ACC112 (cell line): ENCODE data around the gene USP40.
"Not testable (repeated sequence)": the region's sequence is repeated elsewhere in the genome, so short reads cannot be mapped to it uniquely, and the experiment has no call there.

ENCODE experiments used
- H2AFZ ChIP-seq: fragments of 200-600 bp; sonication (generic); one replicate; pipeline ENCODE4 v1.6.0; 2017; ENCODE audit warnings: antibody characterized with exemption, low read length; ENCODE audit not compliant: unreplicated experiment
- H3K27ac ChIP-seq: fragments of 200-600 bp; sonication (generic); 2 replicates; pipeline ENCODE4 v1.5.1; 2014; ENCODE audit warnings: low read depth, mild to moderate bottlenecking, antibody characterized with exemption, low read length, moderate library complexity
- H3K27me3 ChIP-seq: fragments of 200-600 bp; sonication (generic); 2 replicates; pipeline ENCODE4 v1.6.1; 2014; ENCODE audit warnings: mild to moderate bottlenecking, antibody characterized with exemption, low read length, moderate library complexity, mixed read lengths; ENCODE audit not compliant: insufficient read depth
- H3K36me3 ChIP-seq: fragments of 200-600 bp; sonication (generic); 2 replicates; pipeline ENCODE4 v1.6.1; 2016; ENCODE audit warnings: mild to moderate bottlenecking, antibody characterized with exemption, low read length, moderate library complexity, mixed read lengths; ENCODE audit not compliant: insufficient read depth
- H3K4me1 ChIP-seq: fragments of 200-600 bp; sonication (generic); one replicate; pipeline ENCODE4 v1.6.1; 2016; ENCODE audit warnings: low read length, mixed read lengths; ENCODE audit not compliant: insufficient read depth, unreplicated experiment, control insufficient read depth
- H3K4me3 ChIP-seq: fragments of 200-600 bp; sonication (generic); 2 replicates; pipeline ENCODE4 v1.5.1; 2014; ENCODE audit warnings: mild to moderate bottlenecking, low read depth, low read length
- H3K79me2 ChIP-seq: fragments of 200-600 bp; sonication (generic); one replicate; pipeline ENCODE4 v1.6.0; 2016; ENCODE audit warnings: low read length; ENCODE audit not compliant: control insufficient read depth, unreplicated experiment, insufficient read depth

USP40 gene

GRCh38 chr2:233588400-233588799, 21.8 kb upstream of the USP40 start:
- Histone ChIP-seq H3K79me2 (no peaks in the 10 kb centered on the region), H2AFZ (no peak overlapping the region), H3K4me1 (no peaks in the 10 kb centered on the region), H3K27me3 (peaks cover 15% of the 10 kb centered on the region; the same call in 1 of the 2 replicates), H3K4me3 (no peak overlapping the region), H3K36me3 (no peaks in the 10 kb centered on the region), H3K27ac (no peak overlapping the region)

- H3K4me3 ChIP-seq: no peak overlapping the region
- H3K4me1 ChIP-seq: no peaks in the 10 kb centered on the region
- peaks cover 15% of the 10 kb centered on the region; the same call in 1 of the 2 replicates for H3K27me3 ChIP-seq
- no peaks in the 10 kb centered on the region for H3K36me3 ChIP-seq
- H2AFZ ChIP-seq: no peak overlapping the region
- no peaks in the 10 kb centered on the region for H3K79me2 ChIP-seq
- no peak overlapping the region for H3K27ac ChIP-seq
These were observed 17.6 kb upstream of the USP40 start for GRCh38 chr2:233584210-233584609.

- not testable (repeated sequence) for H3K4me3 ChIP-seq, H3K79me2 ChIP-seq
These were observed 16.8 kb upstream of the USP40 start for GRCh38 chr2:233583217-233583965.

GRCh38 chr2:233577341-233577740, 10.8 kb upstream of the USP40 start:
- H3K27me3 ChIP-seq, H3K4me3 ChIP-seq, H3K27ac ChIP-seq, H3K79me2 ChIP-seq, H3K36me3 ChIP-seq, H2AFZ ChIP-seq, H3K4me1 ChIP-seq: not testable (repeated sequence)

More at GRCh38 chr2:233583217-233583965, 16.8 kb upstream of the USP40 start:
- H3K36me3 ChIP-seq, H3K27ac ChIP-seq, H2AFZ ChIP-seq, H3K4me1 ChIP-seq: not testable (repeated sequence)
- peaks cover 15% of the 10 kb centered on the region; the same call in 1 of the 2 replicates for H3K27me3 ChIP-seq

- H3K79me2 ChIP-seq: no peaks in the 10 kb centered on the region
- no peaks in the 10 kb centered on the region for H3K36me3 ChIP-seq
- no peak overlapping the region for H3K4me3 ChIP-seq
- H3K27me3 ChIP-seq: peaks cover 19% of the 10 kb centered on the region; the same call in 1 of the 2 replicates
- H3K27ac ChIP-seq: no peak overlapping the region
- no peaks in the 10 kb centered on the region for H3K4me1 ChIP-seq
- no peak overlapping the region for H2AFZ ChIP-seq
These were observed 5.9 kb upstream of the USP40 start for GRCh38 chr2:233572468-233572867.

- Histone ChIP-seq H2AFZ (no peak overlapping the region), H3K36me3 (no peaks in the 10 kb centered on the region), H3K27ac (no peak overlapping the region), H3K4me1 (no peaks in the 10 kb centered on the region), H3K79me2 (no peaks in the 10 kb centered on the region), H3K27me3 (peaks cover 19% of the 10 kb centered on the region; the same call in 1 of the 2 replicates), H3K4me3 (no peak overlapping the region)
These were observed 4.9 kb upstream of the USP40 start for GRCh38 chr2:233571462-233571861.

GRCh38 chr2:233571001-233571400, 4.4 kb upstream of the USP40 start:
- no peak overlapping the region for H3K27ac ChIP-seq
- peaks cover 19% of the 10 kb centered on the region; the same call in 1 of the 2 replicates for H3K27me3 ChIP-seq
- no peaks in the 10 kb centered on the region for H3K4me1 ChIP-seq
- peaks cover 2% of the 10 kb centered on the region for H3K79me2 ChIP-seq
- no peak overlapping the region for H2AFZ ChIP-seq
- H3K36me3 ChIP-seq: no peaks in the 10 kb centered on the region
- no peak overlapping the region for H3K4me3 ChIP-seq

GRCh38 chr2:233565685-233566140, 869 bp downstream of the USP40 start:
- peak overlapping the region; percentile 81 for H3K4me3 ChIP-seq
- H2AFZ ChIP-seq: peak overlapping the region; percentile 44
- H3K36me3 ChIP-seq: peaks cover 9% of the 10 kb centered on the region
- H3K27ac ChIP-seq: peak overlapping the region; percentile 74
- no peaks in the 10 kb centered on the region for H3K27me3 ChIP-seq
- peaks cover 17% of the 10 kb centered on the region for H3K79me2 ChIP-seq
- H3K4me1 ChIP-seq: peaks cover 9% of the 10 kb centered on the region

- Histone ChIP-seq H2AFZ (no peak overlapping the region), H3K27ac (no peak overlapping the region), H3K27me3 (no peaks in the 10 kb centered on the region), H3K4me3 (no peak overlapping the region), H3K4me1 (peaks cover 9% of the 10 kb centered on the region), H3K36me3 (peaks cover 20% of the 10 kb centered on the region), H3K79me2 (peaks cover 17% of the 10 kb centered on the region)
These were observed 2.7 kb downstream of the USP40 start for GRCh38 chr2:233563663-233564430.

- H3K79me2 ChIP-seq: no peaks in the 10 kb centered on the region
- H3K4me1 ChIP-seq: peaks cover 19% of the 10 kb centered on the region
- peaks cover 12% of the 10 kb centered on the region; the same call in 1 of the 2 replicates for H3K36me3 ChIP-seq
- H2AFZ ChIP-seq: peak overlapping the region; percentile 73
- peak overlapping the region; percentile 9; the same call in 1 of the 2 replicates for H3K4me3 ChIP-seq
- peak overlapping the region; percentile 82 for H3K27ac ChIP-seq
- H3K27me3 ChIP-seq: no peaks in the 10 kb centered on the region
These were observed 9.5 kb downstream of the USP40 start for GRCh38 chr2:233556881-233557736.
